Activated CD8-positive, alpha-beta T cell treated with anti-CD3 and anti-CD28 coated beads for 36 hours (primary cell): Measurements from ENCODE around the gene RAD51B. TPM values are rescaled to one million over a fixed set of nuclear protein-coding genes. Genes with fewer than 3 reads are reported as not detected.

ENCODE experiments used
- ATAC-seq: fragments of 200-7000 bp; cut with Tn5 transposase; one replicate; pipeline ENCODE4 v1.10.0; 2021; ENCODE audit warnings: mild to moderate bottlenecking, moderate library complexity
- CTCF ChIA-PET: fragments of 350-600 bp; sonication (Branson Sonifier 250); formaldehyde crosslinking; loops from one replicate; lab custom pipeline; 2021; ENCODE audit warnings: antibody characterized with exemption; lab: Charles Lee
- POLR2A ChIA-PET: fragments of 350-600 bp; sonication (Branson Sonifier 250); formaldehyde crosslinking; loops from one replicate; lab custom pipeline; 2021; ENCODE audit warnings: antibody characterized with exemption; lab: Charles Lee
- DNase-seq: peaks from one replicate; pipeline ENCODE4 v3.0.0-alpha.2; 2020
- H3K27ac Mint-ChIP-seq: one replicate; pipeline ENCODE4 v1.8.0; 2021; ENCODE audit warnings: mild to moderate bottlenecking, mixed read lengths
- H3K27me3 Mint-ChIP-seq: one replicate; pipeline ENCODE4 v1.8.0; 2021; ENCODE audit warnings: mixed read lengths
- H3K36me3 Mint-ChIP-seq: one replicate; pipeline ENCODE4 v1.8.0; 2021; ENCODE audit warnings: low read depth, mixed read lengths
- H3K4me1 Mint-ChIP-seq: one replicate; pipeline ENCODE4 v1.8.0; 2021; ENCODE audit warnings: low read depth, mixed read lengths
- H3K4me3 Mint-ChIP-seq: one replicate; pipeline ENCODE4 v1.8.0; 2021; ENCODE audit warnings: mild to moderate bottlenecking, moderate library complexity, mixed read lengths
- H3K9me3 Mint-ChIP-seq: one replicate; pipeline ENCODE4 v1.8.0; 2021; ENCODE audit warnings: mixed read lengths
- intact Hi-C: fragments of 100-400 bp; cut with micrococcal nuclease; formaldehyde crosslinking; loops from one replicate; pipeline ENCODE4 v1.10.0; 2022
- total RNA-seq, 2 experiments: library from RNA; stranded (reverse); gene quantifications; one replicate each; pipeline ENCODE4 v1.2.3, GENCODE V29; 2021
- TF ChIP-seq, protein P1 (sequence below): fragments of 200-600 bp; IDR thresholded peaks from one replicate; pipeline ENCODE4 v1.8.0; 2022; ENCODE audit warnings: antibody characterized with exemption, mild to moderate bottlenecking

RAD51B gene
- total RNA-seq, 2 experiments from 2014 or later, result 38.2 to 40.6 TPM

DNA sequence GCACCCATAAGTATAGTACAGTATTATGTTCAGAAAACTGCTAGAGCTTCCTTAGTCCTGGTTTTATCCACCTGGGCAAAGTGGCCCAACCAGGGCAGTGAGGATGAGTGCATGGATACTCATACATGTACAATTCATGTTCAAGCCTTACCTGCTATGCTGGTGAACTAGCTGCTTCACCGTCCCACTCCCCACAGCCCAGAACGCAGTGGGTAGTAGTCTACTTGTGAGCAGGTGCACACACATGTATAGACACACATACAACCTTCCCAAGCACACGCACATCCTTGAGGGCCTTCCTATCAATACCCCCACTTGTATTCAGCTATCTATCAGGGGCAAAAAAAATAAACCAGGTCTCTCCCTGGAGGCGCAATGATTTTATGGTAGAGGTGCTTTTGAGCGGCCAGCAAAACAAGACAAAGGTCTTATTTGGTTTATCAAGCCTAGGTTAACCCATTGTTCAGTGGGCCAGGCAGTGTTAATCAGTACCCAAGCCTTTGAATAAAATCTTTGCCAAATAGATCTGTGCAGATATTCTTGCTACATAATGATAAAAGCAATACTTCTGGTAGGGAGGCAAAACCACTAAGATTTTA, 903.5 kb downstream of the RAD51B start:
- Mint-ChIP-seq H3K9me3 (peaks cover 6% of the 10 kb centered on the region), H3K4me1 (peaks cover 26% of the 10 kb centered on the region), H3K27me3 (no peaks in the 10 kb centered on the region), H3K4me3 (no peak overlapping the region), H3K36me3 (no peaks in the 10 kb centered on the region), H3K27ac (no peak overlapping the region)
- DNase-seq (no peak), ATAC-seq (no peak)
- TF ChIP-seq, protein P1, sequence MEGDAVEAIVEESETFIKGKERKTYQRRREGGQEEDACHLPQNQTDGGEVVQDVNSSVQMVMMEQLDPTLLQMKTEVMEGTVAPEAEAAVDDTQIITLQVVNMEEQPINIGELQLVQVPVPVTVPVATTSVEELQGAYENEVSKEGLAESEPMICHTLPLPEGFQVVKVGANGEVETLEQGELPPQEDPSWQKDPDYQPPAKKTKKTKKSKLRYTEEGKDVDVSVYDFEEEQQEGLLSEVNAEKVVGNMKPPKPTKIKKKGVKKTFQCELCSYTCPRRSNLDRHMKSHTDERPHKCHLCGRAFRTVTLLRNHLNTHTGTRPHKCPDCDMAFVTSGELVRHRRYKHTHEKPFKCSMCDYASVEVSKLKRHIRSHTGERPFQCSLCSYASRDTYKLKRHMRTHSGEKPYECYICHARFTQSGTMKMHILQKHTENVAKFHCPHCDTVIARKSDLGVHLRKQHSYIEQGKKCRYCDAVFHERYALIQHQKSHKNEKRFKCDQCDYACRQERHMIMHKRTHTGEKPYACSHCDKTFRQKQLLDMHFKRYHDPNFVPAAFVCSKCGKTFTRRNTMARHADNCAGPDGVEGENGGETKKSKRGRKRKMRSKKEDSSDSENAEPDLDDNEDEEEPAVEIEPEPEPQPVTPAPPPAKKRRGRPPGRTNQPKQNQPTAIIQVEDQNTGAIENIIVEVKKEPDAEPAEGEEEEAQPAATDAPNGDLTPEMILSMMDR, result no peak
- ChIA-PET POLR2A (interaction anchor here (0.9 kb wide), 1 partner anchor 18 kb away, joined by 3 read pairs; no protein-coding TSS in a partner anchor), CTCF (interaction anchor here (0.6 to 1.4 kb wide), 4 partner anchors 8 to 855 kb away, joined by 3 read pairs; no protein-coding TSS in a partner anchor)
- intact Hi-C loops, result no loop called here

DNA sequence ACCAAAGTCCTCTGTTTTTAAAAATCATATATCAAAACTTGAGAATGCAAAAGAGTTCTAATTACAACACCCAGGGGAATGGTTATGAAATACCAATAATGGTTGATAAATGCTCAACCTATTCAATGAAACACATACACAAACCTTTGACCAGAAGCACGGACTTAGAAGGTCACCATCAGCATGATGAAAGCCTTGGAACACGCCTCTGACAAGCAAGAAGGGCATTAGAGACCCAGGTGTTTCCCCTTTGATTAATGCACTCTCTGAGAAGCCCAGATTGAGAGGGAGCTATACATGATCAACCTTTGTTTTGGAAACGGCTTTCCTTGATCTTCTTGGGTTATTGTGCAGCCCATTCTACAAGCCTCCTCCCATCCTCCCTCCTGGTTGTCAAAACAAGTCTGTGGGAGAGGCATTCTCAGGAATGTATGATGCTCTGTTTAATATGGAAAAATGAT, 904.3 kb downstream of the RAD51B start:
- TF ChIP-seq, protein P1, result no peak
- no peak for ATAC-seq
- CTCF ChIA-PET, result interaction anchor here (0.9 kb wide), 1 partner anchor 9 kb away, joined by 3 read pairs; no protein-coding TSS in a partner anchor

DNA sequence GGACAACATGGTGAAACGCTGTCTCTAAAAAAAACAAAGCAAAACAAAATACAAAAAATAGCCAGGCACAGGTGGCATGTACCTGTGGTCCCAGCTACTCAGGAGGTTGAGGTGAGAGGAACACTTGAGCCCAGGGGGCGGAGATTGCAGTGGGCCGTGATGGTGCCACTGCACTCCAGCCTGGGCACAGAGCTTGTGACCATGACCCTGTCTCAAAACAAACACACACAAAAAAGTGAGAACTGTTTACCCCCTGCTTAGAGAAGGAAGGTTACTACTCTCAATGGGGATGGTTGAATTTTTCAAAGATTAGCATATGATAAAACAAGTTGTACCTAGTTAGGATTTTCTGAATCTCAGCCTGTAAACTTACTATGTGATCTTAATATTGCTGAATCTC, 905.3 kb downstream of the RAD51B start:
- no peaks in the 10 kb centered on the region for H3K9me3 Mint-ChIP-seq
- ATAC-seq (no peak), DNase-seq (no peak)
- no peaks in the 10 kb centered on the region for H3K36me3 Mint-ChIP-seq
- no peaks in the 10 kb centered on the region for H3K27me3 Mint-ChIP-seq
- H3K4me3 Mint-ChIP-seq, result no peak overlapping the region
- ChIA-PET CTCF (no interaction called here), POLR2A (no interaction called here)
- TF ChIP-seq, protein P1, result no peak
- no peak overlapping the region for H3K27ac Mint-ChIP-seq
- intact Hi-C loops, result no loop called here
- peaks cover 22% of the 10 kb centered on the region for H3K4me1 Mint-ChIP-seq

More for the DNA sequence above, 904.3 kb downstream of the RAD51B start:
- Mint-ChIP-seq H3K4me1 (peaks cover 28% of the 10 kb centered on the region), H3K4me3 (no peak overlapping the region), H3K27me3 (no peaks in the 10 kb centered on the region), H3K9me3 (peaks cover 6% of the 10 kb centered on the region), H3K27ac (no peak overlapping the region), H3K36me3 (no peaks in the 10 kb centered on the region)
- no peak for DNase-seq
- POLR2A ChIA-PET, result no interaction called here
- intact Hi-C loops, result no loop called here

DNA sequence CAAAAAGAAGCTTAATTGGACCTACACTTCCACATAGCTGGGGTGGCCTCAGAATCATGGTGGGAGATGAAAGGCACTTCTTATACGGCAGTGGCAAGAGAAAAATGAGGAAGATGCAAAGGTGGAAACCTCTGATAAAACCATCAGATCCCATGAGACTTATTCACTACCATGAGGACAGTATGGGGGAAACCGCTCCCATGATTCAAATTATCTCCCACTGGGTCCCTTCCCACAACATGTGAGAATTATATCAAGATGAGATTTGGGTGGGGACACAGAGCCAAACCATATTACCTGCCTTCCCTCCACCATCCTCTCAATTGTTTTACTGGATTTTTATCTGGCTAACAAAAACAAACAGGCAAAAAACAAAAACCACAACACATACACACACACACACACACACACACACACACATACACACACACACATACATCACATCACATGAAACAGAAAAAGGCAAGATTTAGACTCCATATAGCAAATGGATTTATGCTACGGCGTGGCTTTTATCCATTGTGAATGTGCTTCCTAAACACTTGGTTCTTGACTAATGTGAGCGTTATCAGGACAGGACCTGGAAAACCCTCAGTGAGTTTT, 906.6 kb downstream of the RAD51B start:
- CTCF ChIA-PET, result interaction anchor here (1.6 kb wide), 1 partner anchor 62 kb away, joined by 4 read pairs; no protein-coding TSS in a partner anchor
- DNase-seq, result no peak
- peaks cover 21% of the 10 kb centered on the region for H3K4me1 Mint-ChIP-seq
- no peak overlapping the region for H3K27ac Mint-ChIP-seq
- POLR2A ChIA-PET, result interaction anchor here (0.7 kb wide), 1 partner anchor 183 kb away, joined by 3 read pairs; no protein-coding TSS in a partner anchor
- H3K27me3 Mint-ChIP-seq, result no peaks in the 10 kb centered on the region
- H3K36me3 Mint-ChIP-seq, result no peaks in the 10 kb centered on the region
- H3K4me3 Mint-ChIP-seq, result no peak overlapping the region
- ATAC-seq, result no peak
- TF ChIP-seq, protein P1, result no peak
- intact Hi-C loops, result no loop called here
- no peaks in the 10 kb centered on the region for H3K9me3 Mint-ChIP-seq
